ENCODE data around the gene ENPP1. TPM values are rescaled to one million over a fixed set of nuclear protein-coding genes. Genes with fewer than 3 reads are reported as not detected.

Gene ENPP1
- total RNA-seq, 1 donor from 2014 or later: 32.4 TPM

DNA sequence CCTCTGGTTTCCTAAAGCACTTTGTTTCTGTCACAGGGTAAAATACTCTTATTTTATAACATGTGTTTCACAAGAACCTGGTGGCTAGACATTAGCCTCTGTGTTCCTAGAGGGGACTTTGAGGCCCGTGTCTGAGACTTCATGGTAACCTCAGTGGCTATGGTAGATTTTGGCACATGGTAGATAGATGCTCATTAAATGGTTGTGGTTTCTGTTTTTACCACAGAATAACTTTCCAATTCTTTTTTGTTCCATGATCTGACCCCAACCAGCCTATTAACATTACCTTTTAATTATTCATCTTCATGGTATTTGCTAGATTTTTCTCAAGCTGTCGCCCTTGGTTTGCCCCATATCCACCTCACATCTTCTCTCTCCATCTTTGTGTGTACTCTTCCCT, 109.0 kb downstream of the ENPP1 start:
- DNase-seq (ENCODE audit: low spot score): no peak
- TF ChIP-seq, protein P1, sequence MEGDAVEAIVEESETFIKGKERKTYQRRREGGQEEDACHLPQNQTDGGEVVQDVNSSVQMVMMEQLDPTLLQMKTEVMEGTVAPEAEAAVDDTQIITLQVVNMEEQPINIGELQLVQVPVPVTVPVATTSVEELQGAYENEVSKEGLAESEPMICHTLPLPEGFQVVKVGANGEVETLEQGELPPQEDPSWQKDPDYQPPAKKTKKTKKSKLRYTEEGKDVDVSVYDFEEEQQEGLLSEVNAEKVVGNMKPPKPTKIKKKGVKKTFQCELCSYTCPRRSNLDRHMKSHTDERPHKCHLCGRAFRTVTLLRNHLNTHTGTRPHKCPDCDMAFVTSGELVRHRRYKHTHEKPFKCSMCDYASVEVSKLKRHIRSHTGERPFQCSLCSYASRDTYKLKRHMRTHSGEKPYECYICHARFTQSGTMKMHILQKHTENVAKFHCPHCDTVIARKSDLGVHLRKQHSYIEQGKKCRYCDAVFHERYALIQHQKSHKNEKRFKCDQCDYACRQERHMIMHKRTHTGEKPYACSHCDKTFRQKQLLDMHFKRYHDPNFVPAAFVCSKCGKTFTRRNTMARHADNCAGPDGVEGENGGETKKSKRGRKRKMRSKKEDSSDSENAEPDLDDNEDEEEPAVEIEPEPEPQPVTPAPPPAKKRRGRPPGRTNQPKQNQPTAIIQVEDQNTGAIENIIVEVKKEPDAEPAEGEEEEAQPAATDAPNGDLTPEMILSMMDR (IDR thresholded peaks at IDR 0.05; ENCODE audit: unreplicated experiment): no peak
- Mint-ChIP-seq H3K36me3 (ENCODE audit: low read depth, unreplicated experiment) (no peaks in the 10 kb centered on the region), H3K27me3 (ENCODE audit: unreplicated experiment) (peaks cover 2% of the 10 kb centered on the region), H3K4me1 (ENCODE audit: unreplicated experiment) (peaks cover 5% of the 10 kb centered on the region), H3K27ac (ENCODE audit: unreplicated experiment) (no peak overlapping the region), H3K9me3 (ENCODE audit: unreplicated experiment) (no peaks in the 10 kb centered on the region), H3K4me3 (ENCODE audit: unreplicated experiment) (no peak overlapping the region)

DNA sequence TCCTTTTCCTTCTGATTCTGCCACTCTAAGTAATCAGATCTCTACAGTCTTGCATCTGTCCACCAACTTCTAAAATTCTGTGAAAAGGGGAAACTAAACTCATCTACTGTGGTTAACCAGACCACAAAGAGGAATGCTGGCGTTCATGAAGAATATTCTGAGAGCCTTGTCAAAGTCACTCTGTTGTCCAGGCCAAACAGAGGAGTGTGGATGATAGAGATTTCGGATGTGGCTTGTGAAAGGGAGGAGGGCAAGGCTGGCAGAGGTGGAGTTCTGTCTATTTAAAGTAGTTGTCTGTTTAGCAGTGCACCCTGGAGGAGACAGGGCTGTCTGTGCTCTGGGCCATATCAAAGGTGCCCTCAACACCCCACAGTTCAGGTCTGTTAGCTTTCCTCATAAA, 109.5 kb downstream of the ENPP1 start:
- no peak for DNase-seq (ENCODE audit: low spot score)
- H3K4me3 Mint-ChIP-seq (ENCODE audit: unreplicated experiment): no peak overlapping the region
- H3K27ac Mint-ChIP-seq (ENCODE audit: unreplicated experiment): no peak overlapping the region
- H3K36me3 Mint-ChIP-seq (ENCODE audit: low read depth, unreplicated experiment): no peaks in the 10 kb centered on the region
- peaks cover 2% of the 10 kb centered on the region for H3K27me3 Mint-ChIP-seq (ENCODE audit: unreplicated experiment)
- H3K4me1 Mint-ChIP-seq (ENCODE audit: unreplicated experiment): peaks cover 5% of the 10 kb centered on the region
- TF ChIP-seq, protein P1 (IDR thresholded peaks at IDR 0.05; ENCODE audit: unreplicated experiment): no peak
- H3K9me3 Mint-ChIP-seq (ENCODE audit: unreplicated experiment): no peaks in the 10 kb centered on the region

DNA sequence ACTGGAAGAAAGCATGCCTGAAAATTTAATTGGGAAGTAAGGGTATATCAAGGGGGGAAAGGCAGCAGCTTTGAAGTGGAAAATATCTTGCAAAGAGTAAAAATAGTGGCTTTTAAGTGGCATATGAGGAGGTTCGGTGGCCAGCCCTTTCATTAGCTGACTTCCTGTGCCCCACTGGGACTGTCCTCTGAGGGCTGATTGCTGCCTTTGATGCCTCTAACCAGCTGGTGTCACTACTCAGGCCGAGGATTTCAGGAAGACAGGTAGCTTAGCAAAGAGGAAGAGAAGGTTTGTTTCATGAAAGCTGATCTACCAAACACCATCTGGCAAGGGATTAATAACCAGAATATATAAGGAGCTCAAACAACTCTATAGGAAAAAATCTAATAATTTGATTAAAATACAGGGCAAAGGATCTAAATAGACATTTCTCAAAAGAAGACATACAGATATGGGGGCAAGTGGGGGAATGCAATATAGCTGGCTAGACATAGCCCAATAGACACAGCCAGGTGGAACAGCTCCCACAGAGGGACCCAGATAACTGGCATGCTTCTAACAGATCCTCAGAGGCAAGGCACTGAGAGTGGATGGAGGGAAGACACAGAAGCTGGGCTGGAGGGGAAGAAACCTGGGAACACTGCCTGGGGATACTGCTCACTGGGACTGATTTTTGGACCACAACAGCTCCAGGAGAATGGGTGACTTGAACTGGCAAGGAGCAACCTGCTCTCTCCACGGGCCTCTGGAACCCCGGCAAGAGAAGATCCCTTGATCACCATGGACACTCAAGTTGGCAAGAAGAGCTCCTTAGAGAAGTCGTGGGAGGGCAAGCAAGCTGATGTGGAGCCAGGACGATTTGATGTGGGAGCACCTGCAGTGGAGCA, 110.2 kb downstream of the ENPP1 start:
- Mint-ChIP-seq H3K27me3 (ENCODE audit: unreplicated experiment) (peaks cover 2% of the 10 kb centered on the region), H3K36me3 (ENCODE audit: low read depth, unreplicated experiment) (no peaks in the 10 kb centered on the region), H3K4me3 (ENCODE audit: unreplicated experiment) (no peak overlapping the region), H3K27ac (ENCODE audit: unreplicated experiment) (no peak overlapping the region), H3K9me3 (ENCODE audit: unreplicated experiment) (no peaks in the 10 kb centered on the region), H3K4me1 (ENCODE audit: unreplicated experiment) (peaks cover 5% of the 10 kb centered on the region)
- DNase-seq (ENCODE audit: low spot score): no peak
- TF ChIP-seq, protein P1 (IDR thresholded peaks at IDR 0.05; ENCODE audit: unreplicated experiment): no peak

DNA sequence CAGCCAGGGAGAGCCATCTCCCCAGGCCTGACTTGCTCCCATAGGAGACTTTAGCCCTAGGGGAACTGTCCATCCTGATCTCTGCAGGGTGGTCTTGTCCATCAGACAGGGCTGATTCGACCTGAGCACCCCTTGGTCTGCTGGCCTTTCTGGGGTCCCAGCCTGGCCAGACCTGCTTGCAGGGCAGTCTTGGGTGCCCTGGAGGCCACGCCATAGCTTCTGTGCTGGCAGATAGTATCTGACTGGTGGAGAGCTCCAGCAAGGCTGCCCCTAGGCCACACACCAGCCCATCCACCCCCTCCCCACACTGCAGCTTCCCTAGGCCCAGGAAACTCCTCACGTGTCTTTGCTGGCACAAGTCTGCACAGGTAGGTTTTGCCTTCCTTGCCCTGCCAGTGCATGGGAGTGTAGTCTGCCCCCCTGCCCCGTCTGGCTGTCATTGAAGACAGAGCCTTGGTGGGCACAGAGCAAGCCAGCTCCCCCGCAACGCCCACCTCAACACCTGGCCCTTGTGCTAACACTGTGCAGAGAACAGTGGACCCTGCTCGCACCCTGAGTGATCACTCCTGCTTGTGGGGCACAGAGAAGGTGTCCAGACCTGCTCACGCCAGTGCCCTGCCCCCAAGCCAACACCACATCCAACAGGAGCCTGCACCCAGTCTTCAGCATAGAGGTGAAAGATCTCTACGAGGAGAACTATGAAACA, 111.0 kb downstream of the ENPP1 start:
- no peak for DNase-seq (ENCODE audit: low spot score)
- Mint-ChIP-seq H3K9me3 (ENCODE audit: unreplicated experiment) (no peaks in the 10 kb centered on the region), H3K27me3 (ENCODE audit: unreplicated experiment) (peaks cover 2% of the 10 kb centered on the region), H3K4me3 (ENCODE audit: unreplicated experiment) (no peak overlapping the region), H3K4me1 (ENCODE audit: unreplicated experiment) (peaks cover 5% of the 10 kb centered on the region), H3K36me3 (ENCODE audit: low read depth, unreplicated experiment) (no peaks in the 10 kb centered on the region), H3K27ac (ENCODE audit: unreplicated experiment) (no peak overlapping the region)
- TF ChIP-seq, protein P1 (IDR thresholded peaks at IDR 0.05; ENCODE audit: unreplicated experiment): no peak

DNA sequence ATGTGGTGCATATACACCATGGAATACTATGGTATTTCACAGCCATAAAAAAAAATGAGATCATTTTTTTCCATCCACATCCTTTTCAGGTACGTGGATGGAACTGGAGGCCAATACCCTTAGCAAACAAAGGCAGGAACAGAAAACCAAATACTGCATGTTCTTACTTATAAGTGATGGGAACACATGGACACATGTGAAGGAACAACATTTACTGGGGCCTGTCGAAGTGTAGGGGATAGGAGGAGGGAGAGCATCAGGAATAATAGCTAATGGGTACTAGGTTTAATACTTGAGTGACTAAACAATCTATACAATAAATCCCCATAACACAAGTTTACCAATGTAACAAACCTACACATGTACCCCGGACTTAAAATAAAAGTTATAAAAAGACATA, 112.8 kb downstream of the ENPP1 start:
- H3K27me3 Mint-ChIP-seq (ENCODE audit: unreplicated experiment): no peaks in the 10 kb centered on the region
- no peak for DNase-seq (ENCODE audit: low spot score)
- no peaks in the 10 kb centered on the region for H3K9me3 Mint-ChIP-seq (ENCODE audit: unreplicated experiment)
- peaks cover 5% of the 10 kb centered on the region for H3K4me1 Mint-ChIP-seq (ENCODE audit: unreplicated experiment)
- no peak overlapping the region for H3K27ac Mint-ChIP-seq (ENCODE audit: unreplicated experiment)
- H3K4me3 Mint-ChIP-seq (ENCODE audit: unreplicated experiment): no peak overlapping the region
- no peaks in the 10 kb centered on the region for H3K36me3 Mint-ChIP-seq (ENCODE audit: low read depth, unreplicated experiment)
- TF ChIP-seq, protein P1 (IDR thresholded peaks at IDR 0.05; ENCODE audit: unreplicated experiment): no peak
